Measurements from ENCODE around the gene RBM10. TPM values are rescaled to one million over a fixed set of nuclear protein-coding genes. Genes with fewer than 3 reads are reported as not detected.
"Not testable (repeated sequence)": the region's sequence is repeated elsewhere in the genome, so short reads cannot be mapped to it uniquely, and the experiment has no call there.

The RBM10 gene
- total and polyA plus RNA-seq, 9 donors = 12.0 to 53.0 (median 36.7) TPM

- Histone ChIP-seq H3K4me1 (ENCODE audit: insufficient read depth) (no peaks in the 10 kb centered on the region), H3K27ac (no peak overlapping the region), H3K9me3 (no peaks in the 10 kb centered on the region), H3K36me3 (no peaks in the 10 kb centered on the region), H3K27me3 (no peaks in the 10 kb centered on the region), H3K4me3 (no peak overlapping the region)
- intact Hi-C loops (cut with DNase I) = no loop called here
- no peak for DNase-seq
- TF ChIP-seq EP300 (IDR thresholded peaks at IDR 0.05) = no peak
- no peak for TF ChIP-seq POLR2A (IDR thresholded peaks at IDR 0.05)
- TF ChIP-seq CTCF (IDR thresholded peaks at IDR 0.05) = no peak
- WGBS, 3 donors = 59 to 72% (median 59%) methylated on average over 8 to 9 of the region's 9 CpGs
Observed at GRCh38 chrX:47112316-47112954, 32.6 kb upstream of the RBM10 start.

GRCh38 chrX:47116551-47117110 lies 28.4 kb upstream of the RBM10 start:
- H3K27ac ChIP-seq; intact Hi-C loops (cut with DNase I); DNase-seq; H3K9me3 ChIP-seq; H3K4me1 ChIP-seq (ENCODE audit: insufficient read depth); H3K27me3 ChIP-seq; H3K4me3 ChIP-seq; H3K36me3 ChIP-seq: not testable (repeated sequence)
- 87 to 89% (median 89%) methylated on average over 7 of the region's 7 CpGs for WGBS, 3 donors

GRCh38 chrX:47124466-47124865 lies 20.6 kb upstream of the RBM10 start:
- H3K27ac ChIP-seq; intact Hi-C loops (cut with DNase I); H3K9me3 ChIP-seq; H3K4me3 ChIP-seq; H3K27me3 ChIP-seq; H3K36me3 ChIP-seq; H3K4me1 ChIP-seq (ENCODE audit: insufficient read depth); DNase-seq: not testable (repeated sequence)
- WGBS, 3 donors = 77 to 83% (median 79%) methylated on average over 3 of the region's 3 CpGs

- Histone ChIP-seq H3K27me3 (no peaks in the 10 kb centered on the region), H3K9me3 (no peaks in the 10 kb centered on the region), H3K4me3 (peak overlapping the region; percentile 45), H3K36me3 (no peaks in the 10 kb centered on the region), H3K4me1 (ENCODE audit: insufficient read depth) (no peaks in the 10 kb centered on the region), H3K27ac (peak overlapping the region in 1 of 2 donors; percentile 59)
- 26 to 43% (median 37%) methylated on average over 31 of the region's 31 CpGs for WGBS, 3 donors
- TF ChIP-seq CTCF (IDR thresholded peaks at IDR 0.05) (no peak), POLR2A (IDR thresholded peaks at IDR 0.05) (peak; percentile 36)
- peak; percentile 85 to 95 (median 90) for DNase-seq
- intact Hi-C loops (cut with DNase I) = no loop called here
Observed at GRCh38 chrX:47129157-47129898, 15.7 kb upstream of the RBM10 start.

- Histone ChIP-seq H3K4me3 (peak overlapping the region; percentile 45), H3K4me1 (ENCODE audit: insufficient read depth) (no peaks in the 10 kb centered on the region), H3K27me3 (no peaks in the 10 kb centered on the region), H3K9me3 (no peaks in the 10 kb centered on the region), H3K36me3 (no peaks in the 10 kb centered on the region), H3K27ac (no peak overlapping the region)
- intact Hi-C loops (cut with DNase I) = no loop called here
- no peak for DNase-seq
- no peak for TF ChIP-seq EP300 (IDR thresholded peaks at IDR 0.05)
- TF ChIP-seq POLR2A (IDR thresholded peaks at IDR 0.05) = no peak
- no peak for TF ChIP-seq CTCF (IDR thresholded peaks at IDR 0.05)
- 27 to 40% (median 37%) methylated on average over 11 of the region's 11 CpGs for WGBS, 3 donors
Observed at GRCh38 chrX:47129899-47130358, 15.1 kb upstream of the RBM10 start.
